NCI-H2081 treated with DMSO at 0.1 percent for 48 hours (cell line): ENCODE data around the gene KCNJ15.

ENCODE experiments used
- DNase-seq: peaks from one replicate; lab custom pipeline; 2025; lab: John Stamatoyannopoulos, UW

The KCNJ15 gene

GRCh38 chr21:38268864-38269575 is 12.2 kb downstream of the KCNJ15 start:
- DNase-seq = no peak

GRCh38 chr21:38269576-38269936 is 12.8 kb downstream of the KCNJ15 start:
- DNase-seq = no peak

- DNase-seq = no peak
These were observed 15.4 kb downstream of the KCNJ15 start for GRCh38 chr21:38272215-38272614.

- DNase-seq = no peak
These were observed 17.2 kb downstream of the KCNJ15 start for GRCh38 chr21:38273745-38274542.

GRCh38 chr21:38277501-38278131 is 20.8 kb downstream of the KCNJ15 start:
- no peak for DNase-seq

GRCh38 chr21:38280454-38280853 is 23.7 kb downstream of the KCNJ15 start:
- no peak for DNase-seq

GRCh38 chr21:38280867-38281266 is 24.1 kb downstream of the KCNJ15 start:
- no peak for DNase-seq

GRCh38 chr21:38282921-38283320 is 26.1 kb downstream of the KCNJ15 start:
- no peak for DNase-seq

GRCh38 chr21:38284216-38284615 is 27.4 kb downstream of the KCNJ15 start:
- no peak for DNase-seq

GRCh38 chr21:38286739-38287471 is 30.1 kb downstream of the KCNJ15 start:
- no peak for DNase-seq

- no peak for DNase-seq
These were observed 30.7 kb downstream of the KCNJ15 start for GRCh38 chr21:38287476-38287875.

- DNase-seq = no peak
These were observed 33.1 kb downstream of the KCNJ15 start for GRCh38 chr21:38289705-38290485.

- no peak for DNase-seq
These were observed 34.0 kb downstream of the KCNJ15 start for GRCh38 chr21:38290809-38291208.

- DNase-seq = no peak
These were observed 35.1 kb downstream of the KCNJ15 start for GRCh38 chr21:38291874-38292273.

GRCh38 chr21:38293113-38293512 is 36.3 kb downstream of the KCNJ15 start:
- DNase-seq = no peak

- no peak for DNase-seq
These were observed 37.0 kb downstream of the KCNJ15 start for GRCh38 chr21:38293765-38294164.

GRCh38 chr21:38294609-38295008 is 37.8 kb downstream of the KCNJ15 start:
- DNase-seq = no peak

GRCh38 chr21:38295997-38296764 is 39.4 kb downstream of the KCNJ15 start:
- DNase-seq = no peak

GRCh38 chr21:38297194-38297631 is 40.4 kb downstream of the KCNJ15 start:
- no peak for DNase-seq

- no peak for DNase-seq
These were observed 41.1 kb downstream of the KCNJ15 start for GRCh38 chr21:38297871-38298270.

- no peak for DNase-seq
These were observed 42.0 kb downstream of the KCNJ15 start for GRCh38 chr21:38298832-38299231.
